ENCODE measurements around the gene AGPAT1.

DNA sequence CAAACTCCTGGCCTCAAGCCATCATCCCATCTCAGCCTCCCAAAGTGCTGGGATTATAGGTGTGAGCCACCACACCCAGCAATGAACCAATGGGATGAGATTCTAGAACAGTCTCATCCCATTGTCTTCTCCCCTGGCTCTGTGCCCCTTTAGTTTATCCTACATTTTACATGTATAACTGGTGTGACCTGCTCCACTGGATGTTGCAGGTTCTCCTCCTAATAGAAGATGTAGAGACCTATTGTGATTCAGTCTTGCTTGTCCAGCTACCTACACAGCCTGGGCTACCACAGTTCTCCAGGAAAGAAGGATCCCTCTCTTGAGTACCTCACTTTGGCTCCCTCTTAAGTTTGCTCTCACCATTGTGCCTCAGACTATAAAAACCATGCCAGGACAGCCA lies 43.8 kb downstream of the AGPAT1 start:
- TF ChIP-seq POLR2A (IDR thresholded peaks at IDR 0.05; ENCODE audit: low read length) (no peak), GATA1 (IDR thresholded peaks at IDR 0.05; ENCODE audit: low read depth, low read length) (no peak)

Data from erythroblast (primary cell).